Measurements from ENCODE around the gene PRB4. TPM values are rescaled to one million over a fixed set of nuclear protein-coding genes. Genes with fewer than 3 reads are reported as not detected.
"Not testable (repeated sequence)": the region's sequence is repeated elsewhere in the genome, so short reads cannot be mapped to it uniquely, and the experiment has no call there.

PRB4 gene
- not detected for polyA plus RNA-seq (2013, experiment 1 of 2; ENCODE audit: insufficient read length)
- polyA plus RNA-seq (2013, experiment 2 of 2; ENCODE audit: insufficient read length), result not detected

DNA sequence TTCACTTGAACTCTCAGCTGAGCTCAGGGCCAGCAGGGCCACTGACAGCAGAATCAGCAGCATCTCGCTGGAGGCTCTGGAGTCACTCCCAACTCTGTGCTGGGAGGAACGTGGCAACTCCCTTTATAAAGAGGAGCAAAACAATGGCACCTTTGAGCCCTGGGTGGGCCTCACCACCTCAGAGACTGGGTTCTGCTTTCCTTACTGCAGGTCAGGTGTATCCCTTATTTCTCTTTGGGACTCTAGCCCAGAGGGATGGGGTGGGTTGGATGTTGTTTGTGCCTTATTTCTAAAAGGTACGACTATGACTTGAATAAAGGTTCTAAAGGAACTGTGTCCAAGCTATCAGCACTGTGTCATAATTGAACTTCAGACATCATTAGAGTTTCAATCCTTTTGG lies at the start of gene PRB4:
Gene PRB4 (minus strand): TSS at position 101 of the 400 bp plus-strand sequence. CDS start 38 bp downstream, at position 63.
- DNase-seq, result no peak

DNA sequence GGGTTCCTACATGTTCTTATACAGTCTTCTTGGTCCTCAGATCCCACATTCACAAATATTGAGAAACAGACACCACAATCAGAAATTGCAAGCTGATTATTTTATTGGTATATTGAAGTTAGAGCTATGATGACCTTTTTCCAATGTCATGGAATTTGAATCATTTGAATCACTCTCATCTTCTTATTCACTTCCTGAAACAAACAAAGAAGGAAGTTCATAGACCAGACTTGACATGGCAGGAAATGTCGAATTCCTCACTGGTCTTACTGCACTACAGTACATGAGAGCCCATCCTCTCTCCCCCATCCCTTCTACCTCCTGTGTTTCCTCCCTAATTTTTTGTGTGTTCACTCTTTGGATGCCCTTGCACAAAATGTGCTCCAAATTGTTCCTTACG lies 41.5 kb upstream of the PRB4 start:
- not testable (repeated sequence) for DNase-seq

DNA sequence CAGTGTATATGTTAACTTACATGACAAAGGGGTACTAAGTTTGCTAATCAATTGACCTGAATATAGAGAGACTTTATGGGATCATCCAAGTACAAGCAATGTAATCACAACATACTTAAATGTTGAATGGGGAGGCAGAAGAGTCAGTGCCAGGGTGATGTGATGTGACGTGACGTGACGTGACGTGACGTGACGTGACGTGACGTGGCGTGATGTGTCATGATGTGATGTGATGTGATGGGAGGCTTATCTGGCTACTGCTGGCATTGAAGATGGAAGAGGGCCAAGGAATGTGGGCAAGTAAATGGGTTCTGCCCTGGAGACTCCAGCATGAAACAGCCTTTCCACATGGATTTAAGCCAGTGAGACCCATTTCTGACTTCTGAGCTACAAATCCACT lies 38.2 kb upstream of the PRB4 start:
- DNase-seq, result no peak

DNA sequence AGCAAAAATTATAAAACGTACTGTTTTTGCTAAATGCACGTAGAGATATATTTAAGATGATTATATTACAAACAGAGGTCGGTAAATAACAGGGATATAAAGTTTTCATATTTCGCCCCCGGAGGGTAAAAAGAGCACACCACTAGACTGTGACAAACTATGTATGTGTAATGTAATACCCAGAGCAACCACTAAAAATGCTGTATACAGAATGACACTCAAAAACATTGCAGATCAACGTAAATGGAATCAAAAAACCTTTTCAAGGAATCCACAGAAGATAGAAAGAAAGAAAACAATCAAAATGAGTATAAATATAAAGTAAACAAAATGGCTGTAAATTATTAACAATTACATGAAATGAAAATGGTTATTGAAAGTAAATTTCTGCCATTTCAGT lies 37.6 kb upstream of the PRB4 start:
- DNase-seq, result no peak

DNA sequence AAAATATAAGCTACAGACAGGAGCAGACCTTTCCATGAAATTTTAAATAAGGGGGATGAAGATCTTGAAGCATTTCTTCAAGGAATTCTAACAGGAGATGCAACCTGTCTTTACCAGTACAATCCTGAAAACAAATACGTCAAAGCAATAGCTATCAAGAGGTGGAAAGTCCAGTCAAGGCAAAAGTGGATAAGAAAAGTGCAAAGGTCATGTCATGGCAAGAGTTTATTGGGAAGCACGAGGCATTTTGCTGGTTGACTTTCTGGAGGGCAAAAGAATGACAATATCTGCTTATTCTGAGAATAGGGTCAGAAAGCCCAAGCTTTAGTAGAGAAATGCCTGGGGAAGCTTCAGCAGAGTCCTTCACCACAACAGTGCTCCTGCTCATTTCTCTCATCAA lies 34.3 kb upstream of the PRB4 start:
- no peak for DNase-seq

DNA sequence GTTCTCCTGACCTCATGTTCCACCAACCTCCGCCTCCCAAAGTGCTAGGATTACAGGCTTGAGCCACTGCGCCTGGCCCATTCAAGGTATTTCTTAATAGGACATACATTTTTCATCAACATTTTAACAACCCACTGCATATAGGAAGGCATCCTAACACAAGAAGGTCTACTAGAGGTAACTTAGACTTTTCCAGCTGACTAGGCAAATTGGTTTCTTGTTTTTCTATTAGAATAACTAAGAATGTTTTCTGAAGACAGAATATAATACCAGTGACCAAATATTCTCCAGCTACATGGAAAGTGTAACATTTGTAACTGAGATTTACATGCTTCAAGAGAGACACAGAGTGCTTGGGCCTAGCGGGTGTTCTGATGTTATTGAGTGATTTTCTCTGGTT lies 14.2 kb upstream of the PRB4 start:
- no peak for DNase-seq

DNA sequence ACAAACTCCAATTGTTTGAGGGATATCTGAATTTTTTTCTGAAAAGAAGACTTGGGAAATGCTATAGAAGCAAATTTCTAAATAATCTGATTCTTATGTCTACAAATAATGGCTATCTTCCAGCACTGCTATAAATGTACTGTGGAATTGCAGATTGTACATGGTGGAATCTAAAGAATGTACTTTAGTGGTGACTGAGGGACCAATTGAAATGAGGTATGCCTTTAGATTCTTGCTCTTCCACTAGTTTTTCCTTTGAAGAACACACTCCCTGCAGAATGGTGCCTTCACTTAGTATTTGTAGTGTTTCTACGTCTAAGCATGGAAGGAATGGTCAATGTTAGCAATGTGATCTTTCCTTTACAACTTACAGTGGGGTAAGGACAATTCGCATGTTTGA lies 11.7 kb upstream of the PRB4 start:
- peak; percentile 0 for DNase-seq

DNA sequence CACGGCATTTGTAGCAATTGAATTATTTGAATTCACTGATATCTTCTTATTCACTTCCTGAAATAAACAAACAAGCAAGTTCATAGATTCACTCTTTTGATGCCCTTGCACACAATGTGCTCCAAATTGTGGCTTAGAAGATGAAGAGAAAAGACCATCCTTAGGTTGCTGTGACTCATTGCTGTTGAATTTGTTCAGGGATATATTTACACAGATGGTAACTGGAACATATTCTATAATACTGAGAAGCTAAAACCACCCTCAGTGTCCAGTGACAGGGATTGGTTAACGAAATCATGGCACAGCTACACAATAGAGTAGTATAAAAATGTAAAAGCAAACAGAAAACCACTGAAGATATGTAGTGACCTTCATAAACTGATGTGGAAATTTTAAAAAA lies 3.1 kb downstream of the PRB4 start:
- DNase-seq, result no peak

DNA sequence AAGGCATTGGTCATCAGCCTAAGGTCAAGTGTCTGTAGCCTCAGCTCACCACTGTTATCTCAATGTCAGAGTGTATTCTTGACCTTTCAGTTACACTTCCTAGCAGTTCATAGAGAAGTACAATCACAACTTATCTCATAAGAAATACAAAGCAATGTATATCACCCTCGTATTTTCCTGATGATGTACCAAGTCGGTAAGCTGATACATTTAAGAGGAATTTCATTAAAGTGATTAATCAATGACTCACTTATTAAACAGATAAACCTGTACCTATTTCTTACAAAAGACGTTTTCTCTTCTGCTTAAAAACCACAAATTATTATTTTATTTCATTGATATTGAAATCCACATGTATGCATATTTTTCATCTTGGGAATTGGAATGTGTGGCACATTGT lies 36.8 kb downstream of the PRB4 start:
- DNase-seq, result no peak

DNA sequence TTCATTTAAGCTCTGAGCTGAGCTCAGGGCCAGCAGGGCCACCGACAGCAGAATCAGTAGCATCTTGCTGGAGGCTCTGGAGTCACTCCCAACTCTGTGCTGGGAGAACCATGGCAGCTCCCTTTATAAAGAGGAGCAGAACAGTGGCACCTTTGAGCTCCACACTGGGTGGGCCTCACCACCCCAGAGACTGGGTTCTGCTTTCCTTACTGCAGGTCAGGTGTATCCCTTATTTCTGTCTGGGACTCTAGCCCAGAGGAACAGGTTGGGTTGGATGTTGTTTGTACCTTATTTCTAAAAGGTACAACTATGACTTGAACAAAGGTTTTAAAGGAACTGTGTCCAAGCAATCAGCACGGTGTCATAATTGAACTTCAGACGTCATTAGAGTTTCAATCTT lies 40.6 kb downstream of the PRB4 start, which contains the start of gene PRB3:
Gene PRB3 (minus strand): TSS at position 101 of the 400 bp plus-strand sequence. CDS start 38 bp downstream, at position 63.
- DNase-seq, result no peak

DNA sequence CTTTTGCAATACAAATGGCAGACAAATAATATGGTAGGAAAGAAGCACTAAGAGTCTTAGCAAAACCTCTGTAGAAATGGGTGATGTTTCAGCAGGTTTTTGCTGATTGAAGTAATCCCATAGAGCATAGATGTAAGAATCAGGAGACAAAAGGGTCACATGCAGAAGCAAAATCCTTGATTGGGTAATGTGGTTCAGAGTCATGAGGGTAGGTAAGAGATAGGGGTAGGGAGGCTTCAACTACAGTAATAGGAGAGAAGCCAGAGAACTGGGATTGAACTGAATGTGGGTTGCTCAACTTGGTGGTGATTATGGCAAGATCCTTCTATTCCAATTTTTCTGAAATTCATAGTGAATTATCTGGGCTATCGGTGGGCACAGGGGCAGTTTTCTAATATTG lies 45.7 kb downstream of the PRB4 start:
- DNase-seq, result no peak
